GM19372 (cell line): ENCODE results near the gene TNPO1.

Source experiments
- ATAC-seq: cut with Tn5 transposase; IDR thresholded peaks from one replicate; pipeline ENCODE4 v1.9.1; 2021; ENCODE audit warnings: mild to moderate bottlenecking, low read depth, moderate library complexity; ENCODE audit not compliant: unreplicated experiment

TNPO1 gene

GRCh38 chr5:72849546-72849945, 33.1 kb downstream of the TNPO1 start:
- ATAC-seq = no peak

DNA sequence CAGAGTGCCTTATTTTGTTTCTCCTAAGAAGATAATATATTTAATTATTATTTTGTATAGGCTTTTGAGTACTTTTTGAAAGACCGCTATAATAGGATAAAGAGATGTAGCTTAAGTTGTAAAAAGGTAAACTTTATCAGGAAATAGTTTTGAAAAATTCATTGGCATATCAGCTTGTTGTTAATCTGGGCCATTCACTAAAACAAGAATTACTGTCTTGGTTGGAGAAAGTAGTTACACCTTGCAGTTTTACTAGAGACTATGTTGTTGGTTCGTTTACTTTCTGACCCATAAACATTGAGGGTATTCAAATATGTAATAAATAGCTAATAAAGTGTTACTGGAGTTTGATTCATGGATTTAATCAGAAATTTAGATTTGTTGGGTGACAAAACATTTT, 33.7 kb downstream of the TNPO1 start:
- ATAC-seq = no peak

DNA sequence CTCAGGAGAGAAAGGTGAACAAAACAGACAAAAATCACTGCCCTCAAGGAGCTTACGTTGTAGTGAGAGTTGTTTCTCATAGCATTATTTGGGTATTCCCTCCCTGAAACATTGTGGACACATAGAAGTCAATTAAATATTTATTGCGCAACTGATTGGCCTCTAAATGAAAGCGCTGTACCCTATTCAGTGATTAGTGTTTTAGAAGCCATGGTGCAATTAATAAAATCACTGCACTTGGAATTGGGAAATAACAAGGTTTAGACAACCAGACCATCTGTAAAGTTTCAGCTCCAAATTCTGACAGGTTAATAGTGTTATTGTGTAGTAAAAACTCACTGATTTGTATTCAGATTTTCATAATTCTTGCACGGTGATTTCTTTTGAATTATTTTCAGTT, 35.9 kb downstream of the TNPO1 start:
- ATAC-seq = no peak

GRCh38 chr5:72854419-72854818, 38.0 kb downstream of the TNPO1 start:
- no peak for ATAC-seq

DNA sequence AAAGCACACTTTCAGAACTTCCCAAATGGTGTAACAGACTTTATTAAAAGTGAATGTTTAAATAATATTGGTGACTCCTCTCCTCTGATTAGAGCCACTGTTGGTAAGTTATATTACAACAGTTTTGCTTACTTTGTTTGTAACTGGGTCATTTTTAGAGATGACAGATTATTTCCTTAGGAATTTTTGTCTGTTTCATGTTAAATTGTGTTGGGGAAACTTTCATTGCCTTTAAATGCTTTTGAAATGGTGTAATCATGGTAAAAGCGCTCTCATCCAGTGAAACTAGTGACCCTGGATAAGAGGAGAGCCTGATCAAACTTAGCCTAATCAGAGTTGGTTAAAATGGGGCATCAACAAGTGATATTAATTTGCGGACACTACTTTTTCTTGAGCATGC, 39.4 kb downstream of the TNPO1 start:
- ATAC-seq = no peak

DNA sequence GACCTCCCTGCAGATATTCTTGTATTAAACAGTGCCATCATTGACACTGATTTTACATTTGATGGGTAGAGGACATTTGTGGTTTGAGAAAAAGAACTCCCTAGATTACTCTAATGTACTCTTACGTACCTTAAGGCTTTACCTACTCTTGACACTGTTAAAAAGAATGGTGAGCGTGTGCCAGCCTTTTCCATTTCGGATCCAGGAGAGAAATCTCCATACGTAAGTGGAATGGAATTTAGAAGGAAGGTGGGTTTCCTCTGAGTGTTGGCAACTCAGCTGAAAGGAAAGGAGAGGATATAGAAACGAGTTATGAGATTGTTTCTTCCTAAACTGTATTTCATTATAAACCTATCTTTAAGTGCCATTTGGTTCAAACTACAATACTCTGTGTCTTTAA, 40.9 kb downstream of the TNPO1 start:
- ATAC-seq = no peak

DNA sequence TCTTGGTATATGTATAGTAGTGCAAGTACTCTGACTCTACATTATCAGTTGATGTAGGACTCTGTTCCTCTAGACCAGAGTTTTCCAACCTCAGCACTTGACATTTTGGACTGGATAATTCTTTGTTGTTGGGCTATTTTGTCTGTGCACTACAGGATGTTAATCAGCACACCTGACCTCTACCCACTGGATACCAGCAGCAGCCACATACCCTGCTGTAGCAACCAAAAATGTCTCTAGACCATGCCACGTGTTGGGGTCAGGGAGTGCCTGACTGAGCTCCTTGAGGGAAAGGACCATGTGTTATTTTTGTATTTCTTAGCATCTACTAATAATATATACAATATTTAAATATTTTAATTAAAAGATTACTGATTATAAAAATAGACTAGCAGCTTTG, 42.7 kb downstream of the TNPO1 start:
- ATAC-seq = no peak

DNA sequence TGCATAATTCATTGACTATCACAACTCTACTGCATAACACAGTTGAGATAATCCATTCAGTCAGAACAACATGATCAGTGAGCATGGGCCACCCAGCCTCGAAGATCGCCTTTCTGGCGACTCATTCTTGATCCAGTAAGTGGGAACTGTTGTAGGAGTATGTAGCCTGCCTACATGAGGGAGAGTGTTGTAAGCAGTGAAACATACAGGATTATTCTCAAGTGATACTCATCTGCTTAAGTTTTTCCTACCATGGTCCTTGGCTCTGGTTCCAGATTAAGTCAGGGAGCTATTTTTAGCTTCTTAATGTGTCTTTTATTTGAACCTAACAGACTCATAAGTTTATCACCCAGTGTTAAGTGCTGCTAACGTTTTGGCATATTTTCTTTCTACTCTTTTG, 44.0 kb downstream of the TNPO1 start:
- no peak for ATAC-seq

GRCh38 chr5:72871366-72872024, 55.0 kb downstream of the TNPO1 start:
- ATAC-seq = no peak

- no peak for ATAC-seq
These were observed 62.4 kb downstream of the TNPO1 start for GRCh38 chr5:72878854-72879253.

DNA sequence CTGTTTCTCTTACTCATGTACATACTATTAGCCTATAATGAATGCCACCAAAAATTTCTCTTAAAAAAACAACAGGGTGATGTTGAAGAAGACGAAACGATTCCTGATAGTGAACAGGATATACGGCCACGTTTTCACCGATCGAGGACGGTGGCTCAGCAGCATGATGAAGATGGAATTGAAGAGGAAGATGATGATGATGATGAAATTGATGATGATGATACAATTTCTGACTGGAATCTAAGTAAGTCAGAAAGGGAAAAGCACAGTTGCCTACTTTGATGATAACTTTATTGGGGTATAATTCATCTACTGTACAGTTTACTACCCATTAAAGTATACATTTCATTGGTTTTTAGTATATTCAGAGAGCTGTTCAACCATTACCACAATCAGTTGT, 66.5 kb downstream of the TNPO1 start:
- no peak for ATAC-seq

DNA sequence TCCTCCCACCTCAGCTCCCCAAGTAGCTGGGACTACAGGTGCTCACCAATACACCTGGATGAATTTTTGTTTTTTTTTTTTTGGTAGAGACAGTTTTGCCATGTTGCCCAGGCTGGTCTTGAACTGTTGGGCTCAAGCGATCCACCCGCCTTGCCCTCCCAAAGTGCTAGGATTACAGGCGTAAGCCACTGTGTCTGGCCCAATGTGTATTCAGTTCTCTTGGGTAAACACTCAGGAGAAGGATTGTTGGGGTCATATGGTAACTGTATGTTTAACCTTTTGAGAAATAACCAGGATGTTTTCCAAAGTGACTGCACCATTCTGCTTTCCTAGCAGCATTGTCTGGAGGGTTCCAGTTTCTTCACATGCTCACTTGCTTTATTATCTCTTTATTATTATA, 67.4 kb downstream of the TNPO1 start:
- no peak for ATAC-seq

DNA sequence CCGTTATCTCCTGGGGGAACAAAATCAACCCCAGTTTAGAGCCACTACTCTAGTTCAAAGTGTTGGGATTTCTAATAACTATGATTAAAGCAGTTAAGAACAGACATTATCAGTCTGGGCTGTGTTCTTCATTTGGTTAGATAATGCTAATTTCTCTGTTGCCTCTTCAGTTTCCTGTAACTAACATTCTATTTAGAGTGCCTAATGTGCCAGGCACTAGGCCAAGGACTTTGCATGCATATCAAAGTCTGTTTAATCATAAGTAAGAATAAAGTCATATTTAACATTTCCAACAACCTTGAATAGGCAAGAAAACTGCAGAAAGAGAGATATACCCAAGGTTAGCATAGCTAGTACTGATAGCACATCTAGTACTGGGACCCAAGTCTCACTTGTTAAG, 68.4 kb downstream of the TNPO1 start:
- ATAC-seq = no peak

GRCh38 chr5:72885824-72886223, 69.4 kb downstream of the TNPO1 start:
- no peak for ATAC-seq

DNA sequence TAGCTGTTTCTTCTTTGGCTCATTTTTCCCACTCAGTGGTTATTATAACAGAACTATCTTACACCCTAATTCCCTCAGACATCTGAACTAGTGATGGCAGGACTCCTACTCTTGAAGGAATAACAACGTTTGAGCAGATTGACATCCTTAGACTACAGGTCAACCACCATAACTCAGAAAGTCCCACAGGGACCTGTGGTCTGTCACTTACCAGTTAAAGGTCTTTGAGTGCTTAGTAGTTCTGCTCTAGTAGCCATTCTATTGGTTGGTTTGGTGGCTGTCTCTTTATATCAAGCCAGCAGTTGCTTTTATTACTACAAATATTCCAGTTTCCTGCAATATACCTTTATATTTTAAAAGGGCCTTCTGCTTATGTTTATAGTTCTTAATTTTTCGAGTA, 72.1 kb downstream of the TNPO1 start:
- no peak for ATAC-seq

DNA sequence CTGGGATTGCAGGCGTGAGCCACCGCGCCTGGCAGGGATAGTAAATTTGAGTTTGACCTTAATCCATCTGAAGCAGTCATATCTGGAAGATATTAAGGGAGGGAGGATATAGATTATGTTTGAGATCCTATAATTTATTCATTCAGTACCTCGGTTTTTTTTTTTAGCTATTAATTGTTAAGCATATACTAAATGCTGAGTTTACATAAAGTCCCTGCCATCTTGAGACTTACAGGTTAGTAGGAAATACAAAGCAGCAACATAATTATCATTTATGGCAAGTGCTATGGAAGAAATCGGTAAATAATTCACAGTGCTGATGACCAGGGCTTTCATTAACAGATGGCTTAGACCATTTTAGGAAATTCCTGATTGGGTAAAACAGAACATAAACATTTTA, 72.9 kb downstream of the TNPO1 start:
- no peak for ATAC-seq

- no peak for ATAC-seq
These were observed 76.4 kb downstream of the TNPO1 start for GRCh38 chr5:72892846-72893245.

DNA sequence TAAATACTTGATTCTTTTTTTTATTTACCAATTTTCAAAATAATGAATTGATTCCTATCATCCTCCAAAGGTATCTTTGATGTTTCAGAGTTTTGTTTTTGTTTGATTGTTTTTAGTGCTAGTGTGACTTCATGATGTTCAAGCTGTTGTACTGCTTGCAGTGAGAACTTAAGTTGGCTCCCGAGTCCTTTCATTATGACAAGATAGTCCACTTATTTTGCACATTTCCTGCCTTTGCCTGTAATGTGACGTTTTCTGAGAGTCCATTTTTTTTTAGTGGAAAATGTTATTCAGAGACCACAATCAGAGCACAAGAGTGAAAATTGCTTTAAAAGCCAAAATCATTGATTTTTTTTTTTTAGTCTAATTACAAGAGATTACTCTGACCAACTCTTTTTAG, 79.3 kb downstream of the TNPO1 start:
- no peak for ATAC-seq

DNA sequence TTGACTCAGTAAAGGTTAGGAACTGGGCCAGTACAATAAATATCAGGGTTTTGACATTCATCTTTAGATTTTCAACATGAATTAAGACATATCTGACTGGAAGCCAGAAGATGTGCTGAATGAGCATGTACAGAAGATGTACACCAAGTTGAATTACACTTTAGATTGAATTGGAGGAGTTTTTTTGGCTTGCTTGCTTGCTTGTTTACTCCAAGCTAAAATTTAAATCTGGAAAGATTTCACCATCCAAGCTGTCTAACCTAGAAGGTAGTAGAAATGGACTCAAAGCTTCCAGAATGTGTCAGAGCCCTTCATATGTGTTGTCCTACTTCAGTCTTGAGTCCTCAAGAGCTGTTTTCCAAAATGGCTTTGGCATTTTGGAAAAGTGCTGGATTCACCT, 90.3 kb downstream of the TNPO1 start:
- ATAC-seq = no peak

DNA sequence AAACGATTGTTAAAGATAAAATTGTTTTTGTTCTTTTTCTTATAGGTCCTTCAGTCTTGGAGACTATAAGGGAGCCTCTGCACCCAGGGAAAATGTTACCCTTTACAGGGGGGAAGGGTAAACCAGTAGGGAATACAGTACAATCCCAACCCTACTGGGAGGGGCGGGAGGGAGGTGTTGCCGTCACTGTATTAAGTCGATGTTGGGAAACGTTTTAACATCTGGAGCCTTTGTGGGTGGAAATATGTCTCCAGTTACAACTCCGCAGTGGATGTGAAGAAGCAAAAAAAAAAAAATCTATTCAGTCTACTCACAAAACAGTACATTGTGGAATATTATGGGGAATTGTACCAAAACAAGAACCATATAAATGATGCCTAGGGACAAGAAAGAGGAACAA, 92.2 kb downstream of the TNPO1 start:
- ATAC-seq = no peak

GRCh38 chr5:72917371-72917776, 100.9 kb downstream of the TNPO1 start:
- ATAC-seq = no peak

- ATAC-seq = no peak
These were observed 104.4 kb downstream of the TNPO1 start for GRCh38 chr5:72920690-72921502.
